ENCODE results near the gene NLRP5.

GRCh38 chr19:56107626-56108351 is 121.2 kb downstream of the NLRP5 start:
- no peak for TF ChIP-seq CTCF (IDR thresholded peaks at IDR 0.05)
- TF ChIP-seq POLR2A (IDR thresholded peaks at IDR 0.05): no peak

Measured in uterus (tissue), 2 donors.